Measurements from ENCODE around the gene ACAP2.

ACAP2 gene

GRCh38 chr3:195282961-195283360 is 159.9 kb downstream of the ACAP2 start:
- peak; percentile 85 for DNase-seq (ENCODE audit: low read depth)
- TF ChIP-seq, protein P1, sequence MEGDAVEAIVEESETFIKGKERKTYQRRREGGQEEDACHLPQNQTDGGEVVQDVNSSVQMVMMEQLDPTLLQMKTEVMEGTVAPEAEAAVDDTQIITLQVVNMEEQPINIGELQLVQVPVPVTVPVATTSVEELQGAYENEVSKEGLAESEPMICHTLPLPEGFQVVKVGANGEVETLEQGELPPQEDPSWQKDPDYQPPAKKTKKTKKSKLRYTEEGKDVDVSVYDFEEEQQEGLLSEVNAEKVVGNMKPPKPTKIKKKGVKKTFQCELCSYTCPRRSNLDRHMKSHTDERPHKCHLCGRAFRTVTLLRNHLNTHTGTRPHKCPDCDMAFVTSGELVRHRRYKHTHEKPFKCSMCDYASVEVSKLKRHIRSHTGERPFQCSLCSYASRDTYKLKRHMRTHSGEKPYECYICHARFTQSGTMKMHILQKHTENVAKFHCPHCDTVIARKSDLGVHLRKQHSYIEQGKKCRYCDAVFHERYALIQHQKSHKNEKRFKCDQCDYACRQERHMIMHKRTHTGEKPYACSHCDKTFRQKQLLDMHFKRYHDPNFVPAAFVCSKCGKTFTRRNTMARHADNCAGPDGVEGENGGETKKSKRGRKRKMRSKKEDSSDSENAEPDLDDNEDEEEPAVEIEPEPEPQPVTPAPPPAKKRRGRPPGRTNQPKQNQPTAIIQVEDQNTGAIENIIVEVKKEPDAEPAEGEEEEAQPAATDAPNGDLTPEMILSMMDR (IDR thresholded peaks at IDR 0.05; ENCODE audit: insufficient read depth, low read depth, low read length, missing control alignments) = no peak

GRCh38 chr3:195274259-195274966 is 168.4 kb downstream of the ACAP2 start:
- DNase-seq (ENCODE audit: low read depth) = no peak
- TF ChIP-seq, protein P1 (IDR thresholded peaks at IDR 0.05; ENCODE audit: insufficient read depth, low read depth, low read length, missing control alignments) = no peak
- H3K4me3 ChIP-seq (ENCODE audit: low read length) = no peak overlapping the region

More at GRCh38 chr3:195282961-195283360, 159.9 kb downstream of the ACAP2 start:
- H3K4me3 ChIP-seq (ENCODE audit: low read length) = no peak overlapping the region

DNA sequence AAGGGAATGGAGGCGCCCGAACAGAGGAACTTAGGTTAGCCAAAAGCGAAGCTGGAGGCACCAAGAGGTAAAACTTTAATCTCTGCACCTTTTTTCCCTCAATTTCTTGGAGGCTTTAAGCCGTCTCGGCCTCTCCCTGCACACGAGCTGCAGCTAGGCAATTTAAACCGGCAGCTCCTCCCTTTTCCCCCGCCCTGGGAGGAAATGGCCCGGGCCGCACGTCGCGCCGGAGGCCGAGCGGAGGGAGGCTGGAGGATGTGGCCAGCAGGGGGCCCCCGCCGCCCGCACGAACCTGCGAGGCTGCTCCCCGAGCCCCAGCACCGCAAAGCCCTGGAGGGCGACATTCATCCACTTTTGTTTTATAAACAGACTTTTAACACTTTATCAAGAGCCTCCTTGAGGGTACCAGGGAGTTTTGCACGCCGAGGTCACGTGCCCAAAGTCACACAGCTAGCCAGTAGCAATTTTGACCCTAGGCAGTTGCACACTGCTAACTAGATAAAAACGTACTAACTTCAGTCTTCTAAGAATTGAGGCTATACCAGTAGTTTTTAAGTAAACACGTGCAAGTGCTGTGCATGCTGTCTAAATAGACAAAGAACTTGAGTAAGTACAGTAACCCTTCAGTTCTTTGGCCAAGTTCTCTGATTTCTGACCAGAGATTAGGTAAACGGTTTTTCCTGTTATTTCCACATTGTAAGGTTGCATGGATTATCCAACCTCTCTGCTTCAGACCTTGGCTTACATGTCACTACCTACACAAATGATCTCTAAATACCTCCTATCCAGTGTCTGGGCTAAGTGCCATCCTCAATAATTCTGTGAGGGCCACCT is 171.2 kb downstream of the ACAP2 start:
- TF ChIP-seq, protein P1 (IDR thresholded peaks at IDR 0.05; ENCODE audit: insufficient read depth, low read depth, low read length, missing control alignments) = peak; percentile 60
- peak overlapping the region; percentile 73 for H3K4me3 ChIP-seq (ENCODE audit: low read length)
- peak; percentile 86 for DNase-seq (ENCODE audit: low read depth)

DNA sequence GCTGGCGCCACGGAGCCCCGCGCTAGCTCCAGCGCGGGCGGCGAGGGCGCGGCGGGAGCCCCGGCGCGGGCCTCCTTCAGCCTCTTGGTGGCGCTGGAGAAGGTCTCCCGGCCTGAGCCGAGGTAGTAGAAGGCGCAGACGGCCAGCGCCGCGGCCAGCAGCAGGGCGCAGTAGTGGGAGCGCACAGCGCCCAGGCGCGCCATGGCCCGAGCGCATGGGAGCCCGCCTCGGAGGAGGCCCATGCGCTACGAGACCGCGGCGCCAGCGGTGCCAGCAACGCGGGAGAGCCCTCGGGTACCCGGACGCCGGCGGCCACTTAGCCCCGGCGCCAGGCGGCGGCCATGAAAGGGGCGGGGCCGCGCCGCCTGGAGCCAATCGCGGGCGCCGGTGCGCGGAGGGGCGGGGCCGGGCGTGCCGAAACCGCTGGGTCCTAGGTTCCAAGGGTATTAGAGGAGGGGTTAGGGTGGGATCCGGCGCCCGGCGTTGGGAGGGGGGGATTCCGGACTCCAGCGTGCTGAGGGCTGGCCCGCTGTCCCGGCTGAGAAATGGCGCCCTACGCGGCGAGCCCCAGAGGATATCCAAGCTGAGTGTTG is 171.9 kb downstream of the ACAP2 start, which contains the start of gene XXYLT1:
Gene XXYLT1, minus strand, starts transcription at position 343 of the 593 bp plus-strand sequence. Its CDS starts 101 bp downstream, at position 242.
- H3K4me3 ChIP-seq (ENCODE audit: low read length) = peak within 1 kb of the TSS; percentile 73
- DNase-seq (ENCODE audit: low read depth) = peak; percentile 87
- TF ChIP-seq, protein P1 (IDR thresholded peaks at IDR 0.05; ENCODE audit: insufficient read depth, low read depth, low read length, missing control alignments) = peak; percentile 47

GRCh38 chr3:195270079-195270816 is 172.6 kb downstream of the ACAP2 start:
- TF ChIP-seq, protein P1 (IDR thresholded peaks at IDR 0.05; ENCODE audit: insufficient read depth, low read depth, low read length, missing control alignments) = peak; percentile 11
- H3K4me3 ChIP-seq (ENCODE audit: low read length) = peak overlapping the region; percentile 73
- DNase-seq (ENCODE audit: low read depth) = peak; percentile 47

- no peak for DNase-seq (ENCODE audit: low read depth)
- peak overlapping the region; percentile 73 for H3K4me3 ChIP-seq (ENCODE audit: low read length)
- TF ChIP-seq, protein P1 (IDR thresholded peaks at IDR 0.05; ENCODE audit: insufficient read depth, low read depth, low read length, missing control alignments) = no peak
Observed at GRCh38 chr3:195269375-195270078, 173.3 kb downstream of the ACAP2 start.

Data from epithelial cell of esophagus (primary cell).